GM12872 (cell line): ENCODE data around the gene ASB3.

ENCODE experiments used
- TF ChIP-seq, protein P1 (sequence below): IDR thresholded peaks from 3 replicates; pipeline ENCODE4 v1.5.1; 2011; ENCODE audit warnings: low read depth, mild to moderate bottlenecking, low read length, moderate library complexity; ENCODE audit not compliant: insufficient read depth

The ASB3 gene

DNA sequence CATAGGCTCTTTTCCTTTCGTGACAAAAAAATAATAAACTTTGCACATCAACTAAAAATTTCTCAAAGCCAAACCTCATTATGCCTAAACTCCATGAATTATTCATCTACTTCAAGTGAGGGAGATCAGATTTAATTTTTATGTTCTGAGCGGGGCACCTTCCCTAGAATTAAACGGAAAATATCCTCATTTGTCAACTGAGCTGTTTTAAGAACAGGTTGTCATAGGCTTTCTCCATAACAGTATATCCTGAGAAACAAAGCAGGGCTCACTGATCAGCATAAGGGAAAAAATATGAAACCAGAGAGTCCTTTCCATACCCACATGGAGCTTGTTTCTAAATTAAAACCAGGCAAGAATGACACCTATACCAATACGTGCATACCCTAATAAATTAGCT is 150.6 kb downstream of the ASB3 start:
- TF ChIP-seq, protein P1, sequence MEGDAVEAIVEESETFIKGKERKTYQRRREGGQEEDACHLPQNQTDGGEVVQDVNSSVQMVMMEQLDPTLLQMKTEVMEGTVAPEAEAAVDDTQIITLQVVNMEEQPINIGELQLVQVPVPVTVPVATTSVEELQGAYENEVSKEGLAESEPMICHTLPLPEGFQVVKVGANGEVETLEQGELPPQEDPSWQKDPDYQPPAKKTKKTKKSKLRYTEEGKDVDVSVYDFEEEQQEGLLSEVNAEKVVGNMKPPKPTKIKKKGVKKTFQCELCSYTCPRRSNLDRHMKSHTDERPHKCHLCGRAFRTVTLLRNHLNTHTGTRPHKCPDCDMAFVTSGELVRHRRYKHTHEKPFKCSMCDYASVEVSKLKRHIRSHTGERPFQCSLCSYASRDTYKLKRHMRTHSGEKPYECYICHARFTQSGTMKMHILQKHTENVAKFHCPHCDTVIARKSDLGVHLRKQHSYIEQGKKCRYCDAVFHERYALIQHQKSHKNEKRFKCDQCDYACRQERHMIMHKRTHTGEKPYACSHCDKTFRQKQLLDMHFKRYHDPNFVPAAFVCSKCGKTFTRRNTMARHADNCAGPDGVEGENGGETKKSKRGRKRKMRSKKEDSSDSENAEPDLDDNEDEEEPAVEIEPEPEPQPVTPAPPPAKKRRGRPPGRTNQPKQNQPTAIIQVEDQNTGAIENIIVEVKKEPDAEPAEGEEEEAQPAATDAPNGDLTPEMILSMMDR, result no peak

DNA sequence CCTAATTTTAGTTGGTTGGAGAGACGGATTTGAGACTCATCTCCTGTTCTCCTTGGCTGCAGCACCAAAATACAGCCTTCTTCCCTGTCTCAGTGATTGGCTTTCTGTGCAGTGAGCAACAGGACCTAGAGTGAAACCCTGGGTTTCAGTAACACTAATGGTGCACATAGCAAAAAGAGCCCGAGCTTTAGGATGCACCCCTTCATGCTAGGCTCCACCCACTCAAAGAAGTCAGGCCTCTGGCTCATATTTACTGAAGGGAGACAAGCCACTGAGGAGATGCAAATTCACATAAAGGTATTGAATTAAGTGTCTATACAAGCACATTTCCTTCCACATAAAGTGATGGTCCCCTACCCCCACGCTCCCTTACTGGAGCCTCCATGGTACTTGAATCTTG is 151.1 kb downstream of the ASB3 start:
- TF ChIP-seq, protein P1, result no peak

DNA sequence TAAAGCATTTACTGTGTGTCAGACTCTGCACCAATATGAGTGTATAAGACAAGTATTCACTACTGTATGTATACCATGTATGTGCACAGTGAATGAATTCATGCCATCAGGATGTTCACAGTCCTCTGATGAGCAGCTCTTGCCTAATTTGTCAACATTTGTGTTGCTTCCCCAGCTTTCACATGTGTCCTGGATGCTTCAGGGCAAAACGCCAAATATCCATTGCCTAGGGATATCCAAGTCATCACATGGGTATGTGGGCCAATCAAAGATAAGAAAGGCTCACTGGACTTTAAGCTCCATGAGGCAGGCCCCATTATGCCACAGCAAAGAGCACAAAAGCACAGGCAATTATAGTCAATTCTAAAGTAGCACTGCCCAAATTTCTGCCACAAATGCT is 153.3 kb downstream of the ASB3 start:
- TF ChIP-seq, protein P1, result no peak

DNA sequence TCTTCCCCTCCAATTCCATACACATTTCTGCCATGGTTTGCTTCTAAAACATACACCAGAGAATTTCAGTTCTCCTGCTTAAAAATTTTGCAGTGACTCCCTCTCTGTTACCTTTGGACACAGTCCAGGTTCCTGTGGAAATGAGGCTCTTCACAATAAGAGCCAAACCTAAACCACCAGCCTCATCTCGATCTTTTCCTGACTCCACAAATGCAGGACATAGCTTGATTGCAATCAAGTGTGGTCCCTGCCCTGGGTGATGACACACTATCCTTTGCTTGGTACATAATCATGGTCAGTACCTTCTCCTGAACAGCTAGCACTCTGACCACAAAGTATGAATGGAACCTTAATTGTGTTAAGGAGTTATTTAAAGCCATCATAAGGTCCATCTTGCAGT is 154.0 kb downstream of the ASB3 start:
- TF ChIP-seq, protein P1, result no peak

DNA sequence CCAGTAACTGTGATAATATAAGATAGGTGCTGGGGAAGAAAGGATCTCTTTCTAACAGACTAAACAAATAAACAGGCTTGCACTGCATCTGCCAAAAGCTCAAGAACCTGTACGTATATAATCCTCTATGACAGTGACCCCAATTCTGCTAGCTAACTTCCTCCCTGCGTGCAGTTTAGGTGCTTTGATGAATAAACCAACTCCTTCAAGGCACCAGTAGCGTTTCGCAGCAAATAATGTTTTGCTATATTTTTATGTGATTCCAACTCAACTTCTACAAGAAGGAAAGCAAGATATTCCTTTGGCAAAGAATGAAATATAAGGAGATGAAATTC is 154.7 kb downstream of the ASB3 start:
- TF ChIP-seq, protein P1, result no peak

DNA sequence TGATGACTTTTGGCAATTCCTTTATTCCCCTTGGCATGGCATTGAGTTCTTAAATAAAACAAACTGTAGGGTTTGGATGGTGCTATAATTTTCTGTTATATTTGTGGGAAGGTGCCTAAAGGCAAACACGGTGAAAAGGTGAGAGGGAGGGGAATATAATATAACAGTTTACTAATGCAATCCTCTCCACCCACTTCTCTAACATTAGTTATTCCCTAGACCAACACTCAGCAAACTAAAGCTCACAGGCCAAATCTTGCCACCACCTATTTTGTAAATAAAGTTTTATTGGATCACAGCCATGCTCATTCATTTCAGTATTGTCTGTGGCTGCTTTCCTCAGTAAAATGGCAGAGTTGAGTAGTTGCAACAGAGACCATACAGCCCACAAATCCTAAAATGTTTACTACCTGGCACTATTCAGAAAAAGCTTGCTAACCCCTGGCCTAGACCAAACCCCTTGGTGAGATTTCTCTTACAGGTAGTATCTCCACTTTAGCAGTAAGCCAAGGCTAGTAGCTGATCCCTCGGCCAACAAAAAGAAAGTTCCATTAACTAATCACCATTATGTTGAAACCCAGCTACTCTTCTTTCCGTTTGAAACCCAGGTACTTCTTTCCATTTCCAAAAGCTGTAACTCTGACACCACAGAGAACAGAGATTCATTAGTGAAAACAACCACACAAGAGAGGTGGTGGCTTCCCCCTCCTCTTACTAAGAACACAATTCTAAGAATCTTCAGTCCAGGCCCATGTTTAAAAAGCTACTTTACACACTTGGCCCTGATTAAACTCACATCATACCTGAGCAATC is 155.2 kb downstream of the ASB3 start:
- TF ChIP-seq, protein P1, result no peak

DNA sequence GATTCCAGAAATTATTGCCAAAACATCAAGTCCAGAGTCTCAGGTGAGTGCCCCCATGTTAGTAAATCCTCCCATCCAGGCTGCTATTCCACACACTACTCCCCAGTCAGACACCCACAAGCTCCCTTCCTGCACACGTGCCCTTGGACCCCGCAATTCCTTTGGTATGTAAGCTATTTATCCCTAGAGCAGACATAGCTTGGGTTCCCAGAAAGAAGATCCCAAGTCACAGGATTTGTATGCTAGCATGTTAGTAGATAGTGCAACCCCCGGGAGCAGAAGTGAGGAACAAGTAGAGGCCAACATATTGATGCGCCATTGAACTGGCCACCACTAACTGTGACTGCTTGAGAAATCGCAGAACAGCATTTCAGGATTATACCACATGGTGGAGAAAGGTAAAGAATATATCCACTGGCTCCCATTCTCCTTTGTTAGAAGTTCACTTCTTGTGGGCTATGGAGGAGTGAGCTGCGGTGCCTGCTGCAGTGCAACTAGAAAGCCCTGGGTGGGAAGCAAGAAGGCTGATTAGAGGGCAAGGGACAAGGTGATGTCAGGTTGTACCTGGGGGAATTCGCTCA is 156.6 kb downstream of the ASB3 start:
- TF ChIP-seq, protein P1, result no peak
